Frontal cortex (tissue), 4 donors: Measurements from ENCODE around the gene DCTN3. TPM values are rescaled to one million over a fixed set of nuclear protein-coding genes. Genes with fewer than 3 reads are reported as not detected.

Experiments
- DNase-seq, 2 donors: peaks; one replicate each; pipeline ENCODE4 v3.0.0; 2012; ENCODE audit warnings: low spot score in 2 of 2
- FAIRE-seq: peaks from 2 replicates; lab custom pipeline; 2012; peaks lifted over from hg19 to GRCh38; lab: Jason Lieb, UNC
- total RNA-seq: library from RNA; depleted of rRNA; stranded (reverse); fragments of >200 nt; gene quantifications from one replicate; pipeline ENCODE4 v1.2.3, GENCODE V29; 2014
- donor health status: control.
- donor health status: control.
- donor health status: control.

The DCTN3 gene
- 165 TPM for total RNA-seq

GRCh38 chr9:34620061-34620994 lies at the start of gene DCTN3:
TSS of gene DCTN3 (minus strand) at chr9:34620495. CDS start at chr9:34620464, 31 bp downstream.
- peak; percentile 92 to 98 for DNase-seq
- FAIRE-seq: peak; percentile 10

DNA sequence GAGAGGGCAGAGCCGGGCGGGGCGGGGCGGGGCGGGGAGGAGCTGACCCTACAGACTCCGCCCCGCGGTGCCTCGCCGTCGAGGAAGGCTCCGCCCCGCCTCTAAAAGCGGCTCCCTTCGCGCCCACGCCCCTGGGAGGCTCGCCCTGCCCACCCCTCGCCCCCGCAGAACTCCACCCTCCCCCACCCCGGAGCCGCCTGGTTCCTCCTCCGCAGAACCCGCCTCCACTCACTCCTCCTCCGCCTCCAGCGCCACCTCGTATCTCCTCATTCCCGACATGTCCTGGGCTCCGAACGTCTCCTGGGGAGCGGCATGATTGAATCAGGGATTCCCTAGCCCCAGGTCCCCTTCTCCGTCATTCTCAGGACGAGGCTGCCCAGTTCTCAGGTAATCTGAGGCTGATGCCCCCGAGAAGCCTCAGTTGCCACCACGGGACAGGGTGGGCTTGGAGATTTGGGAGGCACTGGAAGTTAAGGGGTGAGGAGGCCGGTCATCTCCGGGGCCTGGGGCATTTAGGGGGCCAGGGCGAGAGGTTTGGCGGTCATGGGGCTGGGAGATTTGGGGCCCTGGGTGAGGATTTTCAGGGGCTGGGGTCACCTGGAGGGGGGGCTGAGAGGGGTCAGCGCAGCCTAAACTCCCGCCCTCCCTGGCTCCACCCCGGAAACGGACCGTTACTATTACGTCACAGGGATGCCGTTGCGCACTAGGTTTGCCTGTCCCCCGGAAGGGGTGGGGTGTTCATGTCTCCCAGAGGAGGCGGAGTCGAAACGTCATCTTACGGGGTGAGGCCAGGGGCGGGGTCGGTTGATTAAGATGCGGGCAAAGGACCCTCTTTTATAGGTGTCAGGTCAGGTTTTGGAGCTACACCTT lies 45.3 kb upstream of the DCTN3 start:
- DNase-seq: peak; percentile 85 to 93
- no peak for FAIRE-seq

DNA sequence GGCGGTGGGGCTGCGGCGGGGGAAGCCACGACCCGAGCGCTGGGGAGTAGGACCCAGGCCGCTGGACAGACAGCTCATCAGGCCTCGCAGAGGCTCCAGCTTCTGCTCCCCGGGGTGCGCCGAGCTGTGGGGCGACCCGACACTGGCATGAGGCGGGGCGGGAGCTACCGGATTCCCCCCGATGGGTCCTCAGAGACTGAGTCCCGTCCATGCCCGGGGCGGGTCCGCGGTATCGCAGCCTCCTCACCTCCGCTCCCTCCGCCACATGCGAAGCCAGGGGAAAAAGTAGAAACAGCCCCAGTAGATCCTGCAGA lies 44.7 kb upstream of the DCTN3 start:
- FAIRE-seq: no peak

GRCh38 chr9:34664281-34665066 lies 44.2 kb upstream of the DCTN3 start:
- DNase-seq (peak; percentile 52 to 70), FAIRE-seq (no peak)

More for the DNA sequence above, 44.7 kb upstream of the DCTN3 start:
- no peak for DNase-seq

DNA sequence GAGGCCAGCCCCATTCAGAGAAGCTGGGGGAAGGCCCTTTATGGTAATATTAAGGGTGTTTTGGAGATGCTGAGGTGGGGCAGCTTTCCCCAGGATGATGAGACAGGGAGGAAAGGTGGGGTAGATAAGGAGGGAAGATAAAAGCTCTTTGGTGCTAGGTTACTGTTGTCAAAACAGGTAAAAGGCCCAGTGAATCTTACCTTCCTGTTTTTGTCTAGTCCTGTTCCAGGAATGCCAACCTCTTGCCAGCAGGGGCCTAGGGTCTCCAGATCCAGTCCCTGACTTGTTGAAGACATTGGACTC lies 43.0 kb upstream of the DCTN3 start:
- DNase-seq: no peak
- no peak for FAIRE-seq

DNA sequence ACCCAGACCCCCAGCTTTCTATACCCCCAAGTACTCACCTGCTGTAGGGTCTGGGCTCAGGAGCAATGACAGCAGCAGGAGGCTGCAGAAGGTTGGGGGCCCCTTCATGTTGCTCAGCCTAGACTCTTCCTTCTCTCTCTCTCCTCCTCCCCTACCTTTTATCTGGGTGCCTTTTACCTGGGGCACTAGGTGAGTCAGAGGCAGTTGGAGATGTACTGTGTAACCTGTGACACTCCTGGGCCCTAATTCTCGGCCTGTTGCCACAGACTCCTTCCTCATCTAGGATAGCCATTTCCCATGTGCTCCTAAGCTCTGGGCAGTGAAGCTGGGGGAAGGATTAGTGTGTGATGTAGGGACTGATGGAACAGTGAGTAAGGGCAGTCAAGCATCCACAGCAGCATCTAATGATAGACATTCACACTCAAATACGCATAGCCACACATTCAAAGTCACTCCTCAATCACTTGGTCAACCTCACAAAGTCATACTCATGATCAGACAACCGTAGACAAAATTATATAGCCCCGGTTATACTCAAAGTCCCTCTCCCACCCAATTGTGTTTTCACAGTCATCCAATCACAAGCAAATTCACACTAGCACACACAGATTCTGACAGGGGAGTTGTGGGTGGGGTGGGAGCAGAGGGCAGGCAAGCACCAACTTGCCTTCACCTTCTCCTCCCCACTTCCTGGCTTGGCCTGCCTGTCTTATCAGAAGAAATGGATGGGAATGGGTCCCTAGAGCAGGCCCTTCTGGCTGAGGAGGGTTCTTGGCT lies 42.4 kb upstream of the DCTN3 start, which contains the start of gene CCL27:
CCL27 (minus strand) TSS at position 132 of the 777 bp plus-strand sequence; CDS start at position 108, 24 bp downstream.
- no peak for DNase-seq
- no peak for FAIRE-seq

- DNase-seq (no peak), FAIRE-seq (no peak)
Observed at GRCh38 chr9:34659592-34660253, 39.4 kb upstream of the DCTN3 start.

DNA sequence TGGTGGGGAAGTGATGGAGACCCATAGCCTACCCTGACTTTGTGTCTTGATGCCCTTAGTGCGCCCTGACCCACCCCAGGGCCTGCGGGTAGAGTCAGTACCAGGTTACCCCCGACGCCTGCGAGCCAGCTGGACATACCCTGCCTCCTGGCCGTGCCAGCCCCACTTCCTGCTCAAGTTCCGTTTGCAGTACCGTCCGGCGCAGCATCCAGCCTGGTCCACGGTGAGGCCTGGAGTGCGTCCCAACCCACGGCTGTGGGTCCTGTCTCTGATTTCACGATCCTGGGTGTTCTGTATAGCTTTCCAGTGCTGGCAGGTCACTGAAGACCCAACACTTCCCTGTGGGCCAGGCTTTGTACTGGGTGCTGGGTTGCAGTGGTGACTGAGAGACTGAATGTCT lies 38.2 kb upstream of the DCTN3 start:
- DNase-seq (no peak), FAIRE-seq (no peak)

- no peak for FAIRE-seq
Observed at GRCh38 chr9:34656992-34657391, 36.7 kb upstream of the DCTN3 start.

DNA sequence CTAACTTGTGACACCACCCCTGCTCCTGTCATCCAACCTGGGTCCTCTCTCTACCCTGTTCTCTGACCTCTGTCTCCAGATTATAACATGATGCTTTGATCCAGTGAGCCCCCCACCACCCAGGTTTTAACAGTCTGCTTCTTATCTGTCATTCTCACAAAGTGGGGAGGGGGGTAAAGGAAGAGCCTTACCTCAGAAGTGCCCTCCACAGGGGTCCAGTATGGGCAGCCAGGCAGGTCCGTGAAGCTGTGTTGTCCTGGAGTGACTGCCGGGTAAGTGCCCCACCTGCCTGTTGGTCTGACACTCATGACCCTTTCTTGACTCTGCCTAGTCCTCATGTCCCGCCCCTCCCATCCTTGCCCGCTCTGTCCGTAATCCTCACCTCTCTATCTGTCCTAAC lies 35.1 kb upstream of the DCTN3 start:
- DNase-seq (no peak), FAIRE-seq (no peak)

More at GRCh38 chr9:34656992-34657391, 36.7 kb upstream of the DCTN3 start:
- no peak for DNase-seq

DNA sequence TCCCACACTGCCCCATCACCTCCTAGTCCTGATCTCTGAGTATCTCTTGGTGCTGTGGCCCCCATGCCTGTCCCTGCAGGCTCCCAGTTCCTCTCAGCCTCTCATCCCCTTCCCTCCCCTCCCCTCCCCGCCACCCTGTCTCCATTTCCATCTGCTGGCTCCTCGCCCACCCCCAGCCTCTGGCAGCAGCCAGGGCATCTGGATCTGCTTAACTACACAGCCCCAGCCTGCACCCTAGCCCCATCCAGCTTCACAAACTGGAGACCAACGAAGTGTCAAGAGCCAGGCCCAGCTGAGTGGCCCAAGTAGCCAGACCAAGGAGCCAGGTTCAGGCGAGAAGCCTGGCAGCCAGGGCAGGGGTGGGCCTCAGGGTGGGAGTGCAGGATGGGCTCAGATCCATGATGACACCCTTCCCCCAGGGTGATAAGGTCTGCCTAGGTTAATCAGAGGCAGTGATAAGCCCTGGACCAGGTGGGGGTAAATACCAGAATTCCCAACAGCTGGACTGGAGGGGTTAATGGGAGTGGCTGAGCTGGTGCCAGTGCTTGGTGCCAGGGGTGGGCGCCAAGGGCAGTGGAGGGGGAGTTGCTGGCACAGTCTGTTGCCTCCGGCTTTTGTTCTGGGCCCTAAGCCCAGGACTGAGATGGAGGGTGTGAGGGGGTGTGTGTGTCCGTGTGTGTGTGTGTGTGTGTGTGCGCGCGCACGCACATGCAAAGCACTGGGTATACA lies 34.2 kb upstream of the DCTN3 start:
- FAIRE-seq: no peak
- peak; percentile 75 to 78 for DNase-seq

DNA sequence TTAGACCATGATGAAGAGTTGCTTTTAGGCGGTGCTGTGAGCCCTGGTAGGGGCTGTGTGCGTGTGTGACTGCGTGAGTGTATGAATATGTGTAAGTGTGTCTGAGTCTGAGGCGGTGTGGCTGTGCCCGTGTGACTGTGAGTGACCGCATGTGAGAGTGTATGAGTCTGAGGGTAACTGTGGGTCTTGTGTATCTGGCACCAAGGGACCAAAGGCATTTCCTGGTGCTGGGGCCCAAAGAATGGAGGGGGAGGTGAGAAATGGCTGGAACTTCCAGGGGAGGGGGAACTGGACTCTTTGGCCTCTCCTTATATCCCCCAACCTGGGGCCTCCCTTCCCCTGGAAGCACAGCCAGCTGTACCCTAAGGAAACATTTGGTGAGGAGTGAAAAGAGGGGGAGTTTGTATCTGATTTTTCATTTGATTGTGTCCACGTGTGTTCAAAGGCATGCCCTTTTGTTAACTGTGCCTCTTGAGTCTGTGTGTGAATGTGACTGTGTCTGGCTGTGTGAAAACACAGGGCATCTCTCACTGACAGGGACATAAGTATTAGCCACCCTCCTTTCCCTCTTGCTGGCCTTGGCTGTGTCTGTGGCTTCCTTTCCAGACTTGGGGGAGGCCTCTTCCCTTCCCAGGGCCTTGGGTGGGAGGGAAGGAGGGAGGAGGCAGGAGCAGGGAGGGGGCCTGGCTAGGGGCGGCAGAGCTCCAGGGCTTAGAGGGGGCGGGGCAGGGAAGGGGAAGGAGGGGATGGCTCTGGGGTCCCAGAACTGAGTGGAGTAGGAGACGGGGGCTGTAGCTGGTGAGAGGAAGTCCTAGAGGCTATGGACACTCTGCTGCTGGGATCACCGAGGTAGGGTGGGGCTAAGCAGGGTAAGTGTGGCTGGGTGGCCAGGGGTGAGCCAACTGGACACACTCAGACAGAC lies 33.1 kb upstream of the DCTN3 start:
- DNase-seq (no peak), FAIRE-seq (no peak)

- DNase-seq: no peak
- FAIRE-seq: no peak
Observed at GRCh38 chr9:34652602-34653000, 32.3 kb upstream of the DCTN3 start.

DNA sequence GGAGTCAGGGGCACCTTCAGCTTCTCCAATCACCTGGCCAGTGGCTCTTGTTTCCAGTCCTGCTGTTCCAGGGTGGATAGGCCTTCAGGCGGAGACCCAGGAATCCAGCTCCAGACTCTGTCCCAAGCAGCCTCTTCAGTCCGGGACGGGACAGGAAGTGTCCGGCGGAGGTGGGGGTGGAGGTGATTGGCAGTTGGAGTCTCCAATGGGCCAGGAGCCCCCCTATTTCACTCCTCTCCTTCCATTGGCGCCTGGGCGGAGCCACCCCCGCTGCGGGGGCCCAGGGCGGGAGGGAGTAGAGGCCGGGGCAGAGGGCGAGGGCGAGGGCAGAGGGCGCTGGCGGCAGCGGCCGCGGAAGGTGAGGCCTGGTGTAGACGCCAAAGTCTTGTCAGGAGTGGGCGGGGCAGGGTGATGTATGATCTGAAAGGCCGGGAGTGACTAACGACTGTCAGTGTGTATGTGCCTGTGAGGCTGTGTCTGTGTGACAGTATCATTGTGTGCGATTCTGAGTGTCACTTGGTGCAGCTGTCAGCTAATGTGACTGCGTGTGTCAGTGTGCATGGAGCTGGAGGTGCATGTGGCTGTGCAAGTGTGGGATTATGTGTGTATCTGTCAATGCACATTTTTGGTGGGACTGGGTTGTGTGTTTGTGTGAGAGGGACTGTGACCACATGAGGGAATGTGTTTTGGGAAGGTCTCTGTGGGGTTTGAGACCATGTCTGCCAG lies 31.7 kb upstream of the DCTN3 start, which contains the start of gene IL11RA:
IL11RA (plus strand) TSS at position 310 of the 726 bp plus-strand sequence. CDS start 3,033 bp downstream, outside the sequence.
- DNase-seq (peak; percentile 86 to 89), FAIRE-seq (no peak)

GRCh38 chr9:34651321-34651720 lies 31.0 kb upstream of the DCTN3 start:
- DNase-seq (no peak), FAIRE-seq (no peak)

- DNase-seq (no peak), FAIRE-seq (no peak)
Observed at GRCh38 chr9:34650816-34651215, 30.5 kb upstream of the DCTN3 start.
